22Rv1 (cell line): ENCODE measurements around the gene PGLYRP2.

Experiments
- H3K27ac ChIP-seq: fragments of 450-650 bp; 2 replicates; pipeline ENCODE4 v1.5.1; 2017
- CTCF ChIP-seq: fragments of 450-650 bp; IDR thresholded peaks from 2 replicates; pipeline ENCODE4 v1.5.1; 2017; ENCODE audit warnings: mild to moderate bottlenecking
- ZFX ChIP-seq: fragments of 450-650 bp; IDR thresholded peaks from 2 replicates; pipeline ENCODE4 v1.6.1; 2017; ENCODE audit warnings: antibody characterized with exemption, borderline replicate concordance

The PGLYRP2 gene

GRCh38 chr19:15424692-15425272 is 54.5 kb downstream of the PGLYRP2 start:
- no peak overlapping the region for H3K27ac ChIP-seq
- TF ChIP-seq CTCF (no peak), ZFX (no peak)

GRCh38 chr19:15424121-15424520 is 55.2 kb downstream of the PGLYRP2 start:
- TF ChIP-seq ZFX, result no peak
- no peak for TF ChIP-seq CTCF

GRCh38 chr19:15423130-15423529 is 56.2 kb downstream of the PGLYRP2 start:
- TF ChIP-seq CTCF, result no peak
- no peak for TF ChIP-seq ZFX
- H3K27ac ChIP-seq, result no peak overlapping the region

More at GRCh38 chr19:15424121-15424520, 55.2 kb downstream of the PGLYRP2 start:
- no peak overlapping the region for H3K27ac ChIP-seq

- no peak overlapping the region for H3K27ac ChIP-seq
- TF ChIP-seq CTCF (no peak), ZFX (no peak)
Measured at GRCh38 chr19:15422296-15423075, 56.8 kb downstream of the PGLYRP2 start.

- TF ChIP-seq CTCF (no peak), ZFX (no peak)
Measured at GRCh38 chr19:15421721-15422260, 57.5 kb downstream of the PGLYRP2 start.

GRCh38 chr19:15421136-15421695 is 58.1 kb downstream of the PGLYRP2 start:
- H3K27ac ChIP-seq, result no peak overlapping the region

More at GRCh38 chr19:15421721-15422260, 57.5 kb downstream of the PGLYRP2 start:
- no peak overlapping the region for H3K27ac ChIP-seq

More at GRCh38 chr19:15421136-15421695, 58.1 kb downstream of the PGLYRP2 start:
- TF ChIP-seq CTCF (no peak), ZFX (no peak)
